BLaER1 treated with 17β-estradiol and CSF1 and Interleukin-3, amounts not matched to agents 10 nM and 100 nM (cell line): ENCODE results near the gene APOA1.

Experiments
- H3K27ac ChIP-seq, 11 experiments: shearing (Covaris generic); formaldehyde crosslinking; 2 replicates each; pipeline ENCODE4 v1.8.1; 2022
- H3K27me3 ChIP-seq, 11 experiments: shearing (Covaris generic); formaldehyde crosslinking; 2 replicates each; pipeline ENCODE4 v1.8.1; 2022
- H3K36me3 ChIP-seq, 11 experiments: shearing (Covaris generic); formaldehyde crosslinking; 2 replicates each; pipeline ENCODE4 v1.8.1; 2022
- H3K4me1 ChIP-seq, 10 experiments: shearing (Covaris generic); formaldehyde crosslinking; 2 replicates each; pipeline ENCODE4 v1.8.1; 2022
- H3K4me2 ChIP-seq, 11 experiments: shearing (Covaris generic); formaldehyde crosslinking; 2 replicates each; pipeline ENCODE4 v1.8.1; 2022
- H3K4me3 ChIP-seq, 10 experiments: shearing (Covaris generic); formaldehyde crosslinking; 2 replicates each; pipeline ENCODE4 v1.8.1; 2022
- H3K9ac ChIP-seq, 11 experiments: shearing (Covaris generic); formaldehyde crosslinking; 2 replicates each; pipeline ENCODE4 v1.8.1; 2022
- H3K9me3 ChIP-seq, 11 experiments: shearing (Covaris generic); formaldehyde crosslinking; replicated peaks in 1 of 11; 2 replicates each; pipeline ENCODE4 v1.8.1; 2022
- H4K20me1 ChIP-seq, 11 experiments: shearing (Covaris generic); formaldehyde crosslinking; 2 replicates each; pipeline ENCODE4 v1.8.1; 2022
- Cebpa-rat ChIP-seq, 11 experiments: shearing (Covaris generic); IDR thresholded peaks; 2 replicates each; pipeline ENCODE4 v1.8.1; 2022

APOA1 gene

DNA sequence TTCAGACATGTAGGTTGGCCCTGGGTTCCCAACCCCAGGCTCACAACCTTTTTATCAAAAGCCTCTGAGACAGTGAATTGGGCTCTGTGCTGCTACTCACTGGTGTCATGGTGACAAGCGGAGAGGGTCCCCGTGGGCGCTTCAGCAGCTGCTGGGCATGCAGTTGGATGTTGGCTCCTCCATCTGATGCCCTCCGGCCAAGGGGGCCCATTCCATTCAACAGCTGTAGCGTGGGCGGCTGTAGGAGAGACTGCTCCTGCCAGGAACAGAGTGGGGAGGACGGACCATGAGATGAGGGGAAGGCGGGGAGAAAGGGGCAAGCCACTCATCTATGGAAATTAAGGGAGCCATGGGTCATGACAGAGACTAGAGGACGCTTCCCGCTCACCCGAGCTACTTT is 36.0 kb upstream of the APOA1 start:
- H3K27ac ChIP-seq, result no peak overlapping the region
- no peak for TF ChIP-seq Cebpa-rat (IDR thresholded peaks at IDR 0.05)
- H3K4me3 ChIP-seq, result no peak overlapping the region
- no peaks in the 10 kb centered on the region for H3K9me3 ChIP-seq
- peaks cover 0 to 35% (median 8%) of the 10 kb centered on the region in 10 experiments; a peak in 12 of 20 replicates for H3K4me1 ChIP-seq
- peak overlapping the region in 1 of 11 experiments; percentile 24; a peak in 1 of 22 replicates for H3K4me2 ChIP-seq
- no peak overlapping the region for H3K9ac ChIP-seq
- H3K27me3 ChIP-seq, result no peaks in the 10 kb centered on the region
- H4K20me1 ChIP-seq, result no peaks in the 10 kb centered on the region; a peak in 1 of 22 replicates
- H3K36me3 ChIP-seq, result peaks cover 63 to 100% (median 84%) of the 10 kb centered on the region in 11 experiments

DNA sequence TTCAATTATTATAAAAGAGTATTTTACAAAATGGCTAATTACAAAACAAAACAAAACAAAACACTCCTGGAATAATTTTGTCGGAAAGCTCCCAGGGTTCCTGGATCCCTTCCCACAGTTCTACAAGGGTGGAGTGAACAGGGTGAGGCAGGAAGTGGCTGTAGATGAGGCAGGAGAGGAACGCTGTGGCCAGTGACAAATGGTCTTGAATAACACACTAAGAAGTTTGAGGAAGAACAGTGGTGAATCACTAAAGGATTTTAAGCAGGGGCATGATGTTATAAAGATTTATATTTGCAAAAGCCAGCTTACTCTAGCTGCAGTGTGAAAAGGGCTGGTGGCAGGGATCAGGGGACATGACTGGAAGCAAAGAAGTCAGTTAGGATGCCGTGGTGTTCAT is 33.8 kb upstream of the APOA1 start:
- Histone ChIP-seq H3K27me3 (no peaks in the 10 kb centered on the region), H3K9ac (peak overlapping the region in 3 of 11 experiments; percentile 12 to 49 (median 14); a peak in 2 of 22 replicates), H3K4me3 (no peak overlapping the region), H3K4me1 (peaks cover 0 to 35% (median 5%) of the 10 kb centered on the region in 10 experiments; a peak in 10 of 20 replicates), H4K20me1 (no peaks in the 10 kb centered on the region), H3K9me3 (no peaks in the 10 kb centered on the region), H3K27ac (peak overlapping the region in 3 of 11 experiments; percentile 5 to 52 (median 51); a peak in 6 of 22 replicates), H3K4me2 (peak overlapping the region in 4 of 11 experiments; percentile 31 to 77 (median 68); a peak in 8 of 22 replicates), H3K36me3 (peaks cover 85 to 100% (median 99%) of the 10 kb centered on the region in 11 experiments)
- no peak for TF ChIP-seq Cebpa-rat (IDR thresholded peaks at IDR 0.05)

DNA sequence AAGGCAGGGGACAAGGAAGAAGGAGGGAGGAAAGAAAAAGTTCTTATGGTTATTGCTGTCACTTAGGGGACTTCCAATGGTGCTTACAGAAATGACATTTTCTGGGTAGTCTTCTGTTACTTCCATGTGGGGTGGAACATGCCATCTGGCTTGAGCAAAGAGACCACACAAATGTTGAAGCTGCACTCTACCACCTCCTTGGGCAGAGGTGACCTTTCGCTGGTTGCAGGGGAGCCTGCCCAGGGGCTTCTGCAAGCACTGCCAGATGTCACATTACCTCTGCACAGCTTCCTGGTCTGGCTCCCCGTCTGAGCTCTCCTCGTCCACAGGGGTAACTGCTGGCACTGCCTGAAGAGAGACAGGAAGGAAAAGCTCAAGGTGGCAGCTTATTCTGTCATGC is 32.6 kb upstream of the APOA1 start:
- no peaks in the 10 kb centered on the region for H4K20me1 ChIP-seq

DNA sequence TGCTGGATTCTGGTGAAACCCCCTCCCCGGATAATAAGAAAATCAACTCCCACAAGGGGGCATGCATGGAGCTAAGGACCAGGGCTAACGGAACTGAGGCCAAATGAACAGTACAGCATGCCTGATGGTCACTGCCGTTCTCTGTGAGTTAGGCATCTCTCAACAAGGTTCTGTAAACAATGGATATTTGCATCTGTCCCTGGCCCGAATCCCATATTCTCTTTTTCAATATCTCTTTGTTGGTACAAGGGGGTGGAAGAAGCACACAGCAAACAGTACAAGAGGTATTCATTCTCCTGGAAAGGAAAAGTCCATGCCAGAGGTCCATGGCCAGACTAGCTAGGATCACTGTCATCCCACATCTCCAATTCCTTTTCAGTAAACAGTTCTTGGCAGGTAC is 32.2 kb upstream of the APOA1 start:
- H3K4me1 ChIP-seq, result peaks cover 0 to 35% (median 4%) of the 10 kb centered on the region in 10 experiments; a peak in 9 of 20 replicates
- H3K27me3 ChIP-seq, result no peaks in the 10 kb centered on the region
- H3K4me2 ChIP-seq, result no peak overlapping the region
- no peak overlapping the region for H3K4me3 ChIP-seq
- peaks cover 93 to 100% (median 99%) of the 10 kb centered on the region in 11 experiments for H3K36me3 ChIP-seq
- no peaks in the 10 kb centered on the region for H3K9me3 ChIP-seq
- no peak overlapping the region for H3K9ac ChIP-seq
- H4K20me1 ChIP-seq, result no peaks in the 10 kb centered on the region
- no peak overlapping the region for H3K27ac ChIP-seq
- no peak for TF ChIP-seq Cebpa-rat (IDR thresholded peaks at IDR 0.05)

More for the DNA sequence above, 32.6 kb upstream of the APOA1 start:
- Histone ChIP-seq H3K27ac (no peak overlapping the region), H3K4me3 (no peak overlapping the region), H3K9ac (no peak overlapping the region), H3K27me3 (no peaks in the 10 kb centered on the region), H3K36me3 (peaks cover 93 to 100% (median 99%) of the 10 kb centered on the region in 11 experiments), H3K9me3 (no peaks in the 10 kb centered on the region), H3K4me1 (peaks cover 0 to 35% (median 4%) of the 10 kb centered on the region in 10 experiments; a peak in 9 of 20 replicates), H3K4me2 (no peak overlapping the region)
- TF ChIP-seq Cebpa-rat (IDR thresholded peaks at IDR 0.05), result no peak

DNA sequence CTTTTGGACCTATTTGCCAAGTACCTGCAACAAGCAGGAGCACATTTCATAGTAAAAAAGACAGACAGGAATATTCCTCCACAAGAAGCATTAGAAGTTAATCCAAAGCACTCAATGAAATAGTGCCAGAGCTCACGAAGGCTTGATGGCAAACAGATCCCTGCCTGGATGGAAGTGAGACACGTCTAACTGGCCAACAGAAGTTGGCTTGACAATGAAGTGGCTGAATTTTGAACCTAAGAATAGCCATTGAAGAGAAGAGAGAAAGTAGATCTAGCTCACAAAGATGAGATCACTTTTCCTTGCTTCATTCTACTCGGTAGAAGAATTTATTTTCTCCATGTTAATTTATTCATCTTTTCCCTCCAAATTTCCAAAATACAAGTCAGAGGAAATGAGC is 30.6 kb upstream of the APOA1 start:
- Histone ChIP-seq H3K4me2 (no peak overlapping the region), H3K9ac (no peak overlapping the region), H4K20me1 (no peaks in the 10 kb centered on the region), H3K4me3 (no peak overlapping the region), H3K4me1 (peaks cover 0 to 31% (median 4%) of the 10 kb centered on the region in 10 experiments; a peak in 9 of 20 replicates), H3K36me3 (peaks cover 93 to 100% (median 99%) of the 10 kb centered on the region in 11 experiments), H3K27ac (no peak overlapping the region), H3K27me3 (no peaks in the 10 kb centered on the region), H3K9me3 (no peaks in the 10 kb centered on the region)
- TF ChIP-seq Cebpa-rat (IDR thresholded peaks at IDR 0.05), result no peak

DNA sequence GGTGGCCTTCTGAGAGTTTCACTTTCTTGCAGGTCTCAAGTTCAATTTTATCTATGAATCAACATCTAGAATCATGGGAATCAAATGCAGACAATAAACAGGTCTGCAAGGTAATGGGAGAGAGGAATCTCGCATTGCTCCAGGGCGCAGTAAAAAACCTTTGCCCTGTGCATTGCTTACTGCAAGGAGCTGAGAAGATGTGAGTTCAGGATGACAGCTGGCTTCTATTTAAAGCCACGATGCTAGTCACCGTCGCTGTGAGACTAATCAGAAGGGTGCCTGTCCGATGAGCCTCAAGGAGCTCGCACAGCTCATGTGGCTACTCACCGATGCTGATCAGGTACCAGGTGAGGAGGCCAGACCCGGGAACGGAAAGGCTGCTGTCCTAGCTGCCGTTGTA is 30.2 kb upstream of the APOA1 start:
- H3K36me3 ChIP-seq, result peaks cover 93 to 100% (median 99%) of the 10 kb centered on the region in 11 experiments
- H3K9ac ChIP-seq, result no peak overlapping the region
- H3K4me1 ChIP-seq, result peaks cover 0 to 27% (median 4%) of the 10 kb centered on the region in 10 experiments; a peak in 9 of 20 replicates
- H3K4me3 ChIP-seq, result no peak overlapping the region
- no peak overlapping the region for H3K4me2 ChIP-seq
- H4K20me1 ChIP-seq, result no peaks in the 10 kb centered on the region
- no peaks in the 10 kb centered on the region for H3K27me3 ChIP-seq
- H3K9me3 ChIP-seq, result no peaks in the 10 kb centered on the region
- TF ChIP-seq Cebpa-rat (IDR thresholded peaks at IDR 0.05), result no peak
- no peak overlapping the region for H3K27ac ChIP-seq

DNA sequence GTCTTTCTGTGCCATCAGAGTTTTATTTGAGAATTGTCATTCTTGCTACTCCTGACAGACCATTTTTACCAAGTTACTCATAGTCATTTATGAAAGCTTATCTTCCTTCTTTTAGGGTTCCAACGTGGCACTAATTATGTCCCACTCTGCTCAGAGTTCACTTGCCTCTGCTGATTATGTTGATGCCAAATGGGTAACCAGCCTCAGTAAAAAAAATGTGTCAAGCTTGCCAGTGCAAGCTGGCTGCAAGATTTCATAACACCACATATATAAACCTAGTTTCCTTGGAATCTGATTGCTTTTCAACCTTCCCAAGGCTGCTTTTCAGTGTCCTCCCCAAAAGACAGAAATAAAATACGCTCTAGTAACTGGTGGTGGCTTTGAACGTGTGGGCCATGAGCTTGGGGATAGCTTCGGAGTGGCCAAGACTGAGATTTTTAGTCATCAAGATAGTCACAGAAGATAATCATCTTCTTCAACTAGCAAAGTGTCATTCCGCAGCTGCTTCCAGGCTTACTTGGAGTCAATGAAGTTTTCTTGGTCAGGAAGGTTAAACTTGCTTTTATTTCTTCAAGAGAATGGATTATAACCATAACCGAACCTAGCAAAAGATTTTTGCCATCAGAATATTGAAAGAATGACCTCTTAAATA is 29.5 kb upstream of the APOA1 start:
- TF ChIP-seq Cebpa-rat (IDR thresholded peaks at IDR 0.05), result no peak
- H3K4me3 ChIP-seq, result no peak overlapping the region
- H3K36me3 ChIP-seq, result peaks cover 93 to 100% (median 99%) of the 10 kb centered on the region in 11 experiments
- H3K4me2 ChIP-seq, result no peak overlapping the region
- H3K27me3 ChIP-seq, result no peaks in the 10 kb centered on the region
- no peaks in the 10 kb centered on the region for H3K9me3 ChIP-seq
- no peaks in the 10 kb centered on the region for H4K20me1 ChIP-seq
- peaks cover 0 to 20% (median 4%) of the 10 kb centered on the region in 10 experiments; a peak in 9 of 20 replicates for H3K4me1 ChIP-seq
- no peak overlapping the region for H3K9ac ChIP-seq
- H3K27ac ChIP-seq, result no peak overlapping the region

DNA sequence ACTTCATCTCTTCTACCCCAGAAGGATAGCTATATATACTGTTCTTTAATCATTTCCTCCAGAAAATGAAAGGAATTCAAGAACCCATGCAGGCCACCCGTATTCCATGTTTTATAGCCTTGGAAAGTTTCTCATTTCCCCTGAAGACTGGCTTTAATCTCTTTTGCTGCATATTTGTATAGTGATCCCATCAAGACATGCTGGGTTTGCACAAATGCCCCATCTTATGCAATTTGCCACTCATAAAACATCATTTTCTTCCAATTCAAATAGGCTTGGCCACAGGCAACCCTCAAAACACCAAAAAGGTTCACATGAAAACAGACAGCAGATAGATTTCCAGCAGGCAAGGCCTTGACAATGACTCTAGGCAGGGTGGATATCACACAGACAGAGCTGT is 28.3 kb upstream of the APOA1 start:
- Histone ChIP-seq H3K4me2 (no peak overlapping the region), H3K36me3 (peaks cover 97 to 100% (median 99%) of the 10 kb centered on the region in 11 experiments), H3K9me3 (no peaks in the 10 kb centered on the region), H3K27ac (no peak overlapping the region), H3K9ac (no peak overlapping the region), H3K4me3 (no peak overlapping the region), H4K20me1 (no peaks in the 10 kb centered on the region), H3K4me1 (peaks cover 0 to 8% (median 0%) of the 10 kb centered on the region in 10 experiments; a peak in 5 of 20 replicates), H3K27me3 (no peaks in the 10 kb centered on the region)
- no peak for TF ChIP-seq Cebpa-rat (IDR thresholded peaks at IDR 0.05)

DNA sequence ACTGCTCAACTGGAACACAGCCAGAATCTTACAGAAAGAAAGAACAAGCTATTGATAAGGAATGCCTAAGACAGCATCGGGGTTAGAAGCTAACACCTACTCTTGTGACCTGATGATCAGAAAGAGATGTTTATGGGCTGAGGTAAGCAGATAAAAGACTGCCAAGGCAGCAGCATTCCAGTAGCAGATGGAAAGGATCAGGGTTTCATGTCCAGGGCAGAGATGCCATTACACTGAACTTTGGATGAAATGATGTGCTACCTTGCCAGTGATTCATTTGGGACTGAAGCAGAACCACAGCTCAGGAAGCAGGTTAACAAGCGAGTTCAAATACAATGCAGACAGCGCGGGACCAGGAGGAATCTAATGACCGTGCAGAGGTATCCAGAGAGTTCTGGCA is 27.1 kb upstream of the APOA1 start:
- Histone ChIP-seq H3K36me3 (peaks cover 96 to 100% (median 99%) of the 10 kb centered on the region in 11 experiments), H3K9me3 (no peaks in the 10 kb centered on the region), H3K27me3 (no peaks in the 10 kb centered on the region), H3K4me1 (peaks cover 0 to under 1% (median 0%) of the 10 kb centered on the region in 10 experiments; a peak in 2 of 20 replicates), H4K20me1 (no peaks in the 10 kb centered on the region), H3K27ac (no peak overlapping the region), H3K4me3 (no peak overlapping the region), H3K4me2 (no peak overlapping the region), H3K9ac (no peak overlapping the region)
- no peak for TF ChIP-seq Cebpa-rat (IDR thresholded peaks at IDR 0.05)
